ENCODE data around the gene PIK3CD.

DNA sequence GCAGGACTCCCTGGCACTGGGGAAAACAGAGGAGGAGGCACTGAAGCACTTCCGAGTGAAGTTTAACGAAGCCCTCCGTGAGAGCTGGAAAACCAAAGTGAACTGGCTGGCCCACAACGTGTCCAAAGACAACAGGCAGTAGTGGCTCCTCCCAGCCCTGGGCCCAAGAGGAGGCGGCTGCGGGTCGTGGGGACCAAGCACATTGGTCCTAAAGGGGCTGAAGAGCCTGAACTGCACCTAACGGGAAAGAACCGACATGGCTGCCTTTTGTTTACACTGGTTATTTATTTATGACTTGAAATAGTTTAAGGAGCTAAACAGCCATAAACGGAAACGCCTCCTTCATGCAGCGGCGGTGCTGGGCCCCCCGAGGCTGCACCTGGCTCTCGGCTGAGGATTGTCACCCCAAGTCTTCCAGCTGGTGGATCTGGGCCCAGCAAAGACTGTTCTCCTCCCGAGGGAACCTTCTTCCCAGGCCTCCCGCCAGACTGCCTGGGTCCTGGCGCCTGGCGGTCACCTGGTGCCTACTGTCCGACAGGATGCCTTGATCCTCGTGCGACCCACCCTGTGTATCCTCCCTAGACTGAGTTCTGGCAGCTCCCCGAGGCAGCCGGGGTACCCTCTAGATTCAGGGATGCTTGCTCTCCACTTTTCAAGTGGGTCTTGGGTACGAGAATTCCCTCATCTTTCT is 75.5 kb downstream of the PIK3CD start:
- TF ChIP-seq, protein P1, sequence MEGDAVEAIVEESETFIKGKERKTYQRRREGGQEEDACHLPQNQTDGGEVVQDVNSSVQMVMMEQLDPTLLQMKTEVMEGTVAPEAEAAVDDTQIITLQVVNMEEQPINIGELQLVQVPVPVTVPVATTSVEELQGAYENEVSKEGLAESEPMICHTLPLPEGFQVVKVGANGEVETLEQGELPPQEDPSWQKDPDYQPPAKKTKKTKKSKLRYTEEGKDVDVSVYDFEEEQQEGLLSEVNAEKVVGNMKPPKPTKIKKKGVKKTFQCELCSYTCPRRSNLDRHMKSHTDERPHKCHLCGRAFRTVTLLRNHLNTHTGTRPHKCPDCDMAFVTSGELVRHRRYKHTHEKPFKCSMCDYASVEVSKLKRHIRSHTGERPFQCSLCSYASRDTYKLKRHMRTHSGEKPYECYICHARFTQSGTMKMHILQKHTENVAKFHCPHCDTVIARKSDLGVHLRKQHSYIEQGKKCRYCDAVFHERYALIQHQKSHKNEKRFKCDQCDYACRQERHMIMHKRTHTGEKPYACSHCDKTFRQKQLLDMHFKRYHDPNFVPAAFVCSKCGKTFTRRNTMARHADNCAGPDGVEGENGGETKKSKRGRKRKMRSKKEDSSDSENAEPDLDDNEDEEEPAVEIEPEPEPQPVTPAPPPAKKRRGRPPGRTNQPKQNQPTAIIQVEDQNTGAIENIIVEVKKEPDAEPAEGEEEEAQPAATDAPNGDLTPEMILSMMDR (conservative IDR thresholded peaks at IDR 0.05; ENCODE audit: low read length): no peak
- no peak for TF ChIP-seq EZH2phosphoT487 (IDR thresholded peaks at IDR 0.05; ENCODE audit: borderline replicate concordance, low read depth, low read length)
